Ovary (tissue), 9 donors: ENCODE measurements around the gene INHBA. TPM values are rescaled to one million over a fixed set of nuclear protein-coding genes. Genes with fewer than 3 reads are reported as not detected.

Source experiments
- DNase-seq, 5 donors: peaks; one replicate each; pipeline ENCODE4 v3.0.0-alpha.2; 2019 to 2020
- H3K27ac ChIP-seq, 2 donors: fragments of 200-600 bp; one replicate each; pipeline versions ENCODE4 v1.5.1 to v1.8.0; 2019 to 2022
- H3K27me3 ChIP-seq: fragments of 200-600 bp; one replicate; pipeline ENCODE4 v1.8.0; 2022
- H3K36me3 ChIP-seq: fragments of 200-600 bp; sonication (generic); one replicate; pipeline ENCODE4 v1.5.1; 2019
- H3K4me1 ChIP-seq: one replicate; pipeline ENCODE4 v1.8.1; 2013; ENCODE audit warnings: mild to moderate bottlenecking, moderate library complexity; ENCODE audit not compliant: insufficient read depth
- H3K4me3 ChIP-seq: fragments of 200-600 bp; sonication (generic); one replicate; pipeline ENCODE4 v1.5.1; 2017
- H3K9me3 ChIP-seq, 2 donors: fragments of 200-600 bp in 1 of 2; sonication (generic) in 1 of 2; one replicate each; pipeline versions ENCODE4 v1.5.1 to v1.8.1; 2013 to 2019; ENCODE audit warnings: mild to moderate bottlenecking in 1 of 2, moderate library complexity in 1 of 2
- CTCF ChIP-seq, 3 donors: fragments of 450-650 bp in 2 of 3; fragments of 200-600 bp in 1 of 3; IDR thresholded peaks; one replicate each; pipeline versions ENCODE4 v1.5.1 to v1.8.0; 2016 to 2022; ENCODE audit warnings: antibody characterized with exemption in 3 of 3, mild to moderate bottlenecking in 1 of 3
- EP300 ChIP-seq: sonication (generic); formaldehyde crosslinking; IDR thresholded peaks from one replicate; pipeline ENCODE4 v1.6.1; 2017; ENCODE audit warnings: antibody characterized with exemption
- POLR2A ChIP-seq: fragments of 450-650 bp; IDR thresholded peaks from one replicate; pipeline ENCODE4 v1.6.1; 2017; ENCODE audit warnings: antibody characterized with exemption, mild to moderate bottlenecking, moderate library complexity
- WGBS, 3 donors: extraction: QIAGEN DNeasy Blood & Tissue Kit in 1 of 3; methylation state at CpG; one replicate each; pipeline versions ENCODE4 v1.1.5 to v1.1.7; 2013 to 2017; 5-methylcytosine and 5-hydroxymethylcytosine counted together
- intact Hi-C, 4 donors: fragments of 100-400 bp; cut with DNase I; formaldehyde crosslinking; loops; one replicate each; pipeline versions ENCODE4 v1.11.0 to v1.15.1; 2022 to 2023
- polyA plus RNA-seq, 2 donors: library from polyadenylated mRNA; stranded (reverse); fragments of 200-250 nt in 1 of 2; fragments of 350-450 nt in 1 of 2; fragmentation: Illumina TruSeq in 1 of 2; extraction: RNeasy Lipid Tissue Mini Kit (QIAGEN cat#74804) in 1 of 2; gene quantifications; one replicate each; pipeline ENCODE4 v1.2.3, GENCODE V29; 2013 to 2014
- total RNA-seq, 7 donors: library from RNA; depleted of rRNA in 2 of 7; stranded (reverse); fragments of >200 nt in 2 of 7; fragmentation: NEBNext Ultra II Directional in 3 of 7; extraction: Animal tissue kit (Norgen Biotek cat#: 25700) in 3 of 7; gene quantifications; one replicate each; pipeline versions ENCODE4 v1.1.0 to v1.2.4, GENCODE V29; 2016 to 2023
- donor health status: DM: no; HTN: no; CAD: no; lungs with moderate emphysema.
- donor health status: DM: no; HTN: no; CAD: no.
- donor health status: Bipolar disorder and iron deficiency.
- donor health status: DM: yes; HTN: yes; CAD: no.
- donor health status: DM: no; HTN: no; CAD: no.
- donor health status: DM: yes; HTN: yes; CAD: no.

The INHBA gene
- total and polyA plus RNA-seq, 9 donors: 2.1 to 18.0 (median 5.8) TPM

GRCh38 chr7:41641665-41642014 is 61.2 kb downstream of the INHBA start:
- intact Hi-C loops: no loop called here
- Histone ChIP-seq H3K9me3 (no peaks in the 10 kb centered on the region), H3K27ac (no peak overlapping the region), H3K4me1 (no peaks in the 10 kb centered on the region), H3K27me3 (no peaks in the 10 kb centered on the region), H3K36me3 (no peaks in the 10 kb centered on the region), H3K4me3 (no peak overlapping the region)
- DNase-seq: no peak
- TF ChIP-seq CTCF (IDR thresholded peaks at IDR 0.05): no peak
- 85 to 89% (median 88%) methylated on average over 2 of the region's 2 CpGs for WGBS, 3 donors

- Histone ChIP-seq H3K27ac (no peak overlapping the region), H3K9me3 (no peaks in the 10 kb centered on the region), H3K4me3 (no peak overlapping the region), H3K27me3 (no peaks in the 10 kb centered on the region), H3K4me1 (no peaks in the 10 kb centered on the region), H3K36me3 (no peaks in the 10 kb centered on the region)
- DNase-seq: no peak
- WGBS, 3 donors: 75 to 83% (median 79%) methylated on average over 6 of the region's 6 CpGs
- intact Hi-C loops: no loop called here
- TF ChIP-seq EP300: no peak
- TF ChIP-seq CTCF (IDR thresholded peaks at IDR 0.05): no peak
- TF ChIP-seq POLR2A: no peak
Measured at GRCh38 chr7:41641011-41641664, 61.8 kb downstream of the INHBA start.

- H3K27ac ChIP-seq: no peak overlapping the region
- TF ChIP-seq EP300 (no peak), CTCF (IDR thresholded peaks at IDR 0.05) (no peak), POLR2A (no peak)
- intact Hi-C loops: no loop called here
- H3K36me3 ChIP-seq: no peaks in the 10 kb centered on the region
- H3K4me1 ChIP-seq: no peaks in the 10 kb centered on the region
- H3K4me3 ChIP-seq: no peak overlapping the region
- no peaks in the 10 kb centered on the region for H3K27me3 ChIP-seq
- H3K9me3 ChIP-seq: no peaks in the 10 kb centered on the region
- WGBS, 3 donors: 84 to 88% (median 84%) methylated on average over 8 of the region's 8 CpGs
- DNase-seq: no peak
Measured at GRCh38 chr7:41640487-41640886, 62.4 kb downstream of the INHBA start.

GRCh38 chr7:41637049-41637448 is 65.8 kb downstream of the INHBA start:
- intact Hi-C loops: no loop called here
- Histone ChIP-seq H3K27ac (no peak overlapping the region), H3K36me3 (no peaks in the 10 kb centered on the region), H3K4me3 (no peak overlapping the region), H3K27me3 (no peaks in the 10 kb centered on the region), H3K9me3 (no peaks in the 10 kb centered on the region), H3K4me1 (no peaks in the 10 kb centered on the region)
- no peak for TF ChIP-seq CTCF (IDR thresholded peaks at IDR 0.05)
- no peak for TF ChIP-seq EP300
- no peak for TF ChIP-seq POLR2A
- DNase-seq: no peak
